ENCODE results near the gene MUC6. TPM values are rescaled to one million over a fixed set of nuclear protein-coding genes. Genes with fewer than 3 reads are reported as not detected.

Gene MUC6
- total RNA-seq, 1 donor from 2014 or later, result not detected

- intact Hi-C loops (cut with DNase I), result no loop called here
- DNase-seq, result peak; percentile 68
- ATAC-seq (ENCODE audit: poor library complexity), result peak; percentile 72
Measured at GRCh38 chr11:1073261-1073724, 36.8 kb upstream of the MUC6 start.

- intact Hi-C loops (cut with DNase I), result no loop called here
- DNase-seq, result peak; percentile 24
- no peak for ATAC-seq (ENCODE audit: poor library complexity)
Measured at GRCh38 chr11:1072821-1073231, 36.3 kb upstream of the MUC6 start.

- peak; percentile 41 for DNase-seq
- ATAC-seq (ENCODE audit: poor library complexity), result peak; percentile 7
- intact Hi-C loops (cut with DNase I), result no loop called here
Measured at GRCh38 chr11:1072116-1072820, 35.8 kb upstream of the MUC6 start.

GRCh38 chr11:1071571-1072115 lies 35.1 kb upstream of the MUC6 start:
- peak; percentile 46 for DNase-seq
- intact Hi-C loops (cut with DNase I), result no loop called here
- no peak for ATAC-seq (ENCODE audit: poor library complexity)

GRCh38 chr11:1070594-1071462 lies 34.3 kb upstream of the MUC6 start:
- ATAC-seq (ENCODE audit: poor library complexity) (no peak), DNase-seq (peak; percentile 9)
- intact Hi-C loops (cut with DNase I), result no loop called here

GRCh38 chr11:1069740-1070139 lies 33.2 kb upstream of the MUC6 start:
- DNase-seq (no peak), ATAC-seq (ENCODE audit: poor library complexity) (no peak)
- intact Hi-C loops (cut with DNase I), result no loop called here

- DNase-seq (no peak), ATAC-seq (ENCODE audit: poor library complexity) (no peak)
- intact Hi-C loops (cut with DNase I), result no loop called here
Measured at GRCh38 chr11:1067812-1068496, 31.4 kb upstream of the MUC6 start.

- intact Hi-C loops (cut with DNase I), result no loop called here
- ATAC-seq (ENCODE audit: poor library complexity), result no peak
- no peak for DNase-seq
Measured at GRCh38 chr11:1064167-1064566, 27.6 kb upstream of the MUC6 start.

GRCh38 chr11:1062075-1062820 lies 25.7 kb upstream of the MUC6 start:
- no peak for ATAC-seq (ENCODE audit: poor library complexity)
- intact Hi-C loops (cut with DNase I), result no loop called here
- no peak for DNase-seq

GRCh38 chr11:1060852-1061616 lies 24.5 kb upstream of the MUC6 start:
- DNase-seq (peak; percentile 43), ATAC-seq (ENCODE audit: poor library complexity) (peak; percentile 57)
- intact Hi-C loops (cut with DNase I), result no loop called here

GRCh38 chr11:1060410-1060809 lies 23.9 kb upstream of the MUC6 start:
- intact Hi-C loops (cut with DNase I), result no loop called here
- DNase-seq, result peak; percentile 21
- no peak for ATAC-seq (ENCODE audit: poor library complexity)

- ATAC-seq (ENCODE audit: poor library complexity), result no peak
- DNase-seq, result peak; percentile 22
- intact Hi-C loops (cut with DNase I), result loop anchor here (10.0 kb wide), 1 partner anchor 135 kb away; the partner anchor contains the start of gene AP2A2
Measured at GRCh38 chr11:1059759-1060158, 23.2 kb upstream of the MUC6 start.

- peak; percentile 21 for DNase-seq
- no peak for ATAC-seq (ENCODE audit: poor library complexity)
- intact Hi-C loops (cut with DNase I), result loop anchor here (10.0 kb wide), 1 partner anchor 133 kb away; the partner anchor contains the start of gene AP2A2
Measured at GRCh38 chr11:1057806-1058205, 21.3 kb upstream of the MUC6 start.

GRCh38 chr11:1055990-1056771 lies 19.7 kb upstream of the MUC6 start:
- peak; percentile 39 for DNase-seq
- intact Hi-C loops (cut with DNase I), result loop anchor here (10.0 kb wide), 1 partner anchor 131 kb away; the partner anchor contains the start of gene AP2A2
- no peak for ATAC-seq (ENCODE audit: poor library complexity)

GRCh38 chr11:1055109-1055703 lies 18.7 kb upstream of the MUC6 start:
- intact Hi-C loops (cut with DNase I), result loop anchor here (10.0 kb wide), 1 partner anchor 130 kb away; the partner anchor contains the start of gene AP2A2
- no peak for ATAC-seq (ENCODE audit: poor library complexity)
- peak; percentile 17 for DNase-seq
